ENCODE measurements around the gene REXO4.

DNA sequence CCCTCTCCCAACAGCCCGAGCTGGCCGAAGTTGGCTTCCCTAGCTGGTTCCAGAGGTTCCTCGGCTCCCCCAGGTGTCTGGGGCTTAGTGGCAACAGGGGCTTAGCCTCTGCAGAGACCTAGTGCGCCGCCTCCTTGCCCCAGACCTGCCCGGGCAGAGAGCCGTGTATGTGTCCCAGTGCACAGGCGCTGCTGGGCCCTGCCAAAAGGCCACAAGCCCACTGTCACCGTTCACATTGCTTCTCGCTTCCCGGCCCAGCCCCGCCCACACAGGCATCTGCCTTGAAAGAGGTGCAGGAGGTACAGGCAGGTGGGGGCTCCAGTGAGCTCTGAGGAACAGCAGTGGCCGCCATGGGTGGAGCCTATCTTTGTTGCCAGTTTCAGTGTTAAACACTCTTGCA, 39.4 kb upstream of the REXO4 start:
- TF ChIP-seq RFXANK (CRISPR knock-in tag; IDR thresholded peaks at IDR 0.05) (no peak), ZBTB33 (CRISPR knock-in tag; IDR thresholded peaks at IDR 0.05) (no peak), NR2C2 (CRISPR knock-in tag; IDR thresholded peaks at IDR 0.05; ENCODE audit: borderline replicate concordance) (no peak)
- TF ChIP-seq, protein P1, sequence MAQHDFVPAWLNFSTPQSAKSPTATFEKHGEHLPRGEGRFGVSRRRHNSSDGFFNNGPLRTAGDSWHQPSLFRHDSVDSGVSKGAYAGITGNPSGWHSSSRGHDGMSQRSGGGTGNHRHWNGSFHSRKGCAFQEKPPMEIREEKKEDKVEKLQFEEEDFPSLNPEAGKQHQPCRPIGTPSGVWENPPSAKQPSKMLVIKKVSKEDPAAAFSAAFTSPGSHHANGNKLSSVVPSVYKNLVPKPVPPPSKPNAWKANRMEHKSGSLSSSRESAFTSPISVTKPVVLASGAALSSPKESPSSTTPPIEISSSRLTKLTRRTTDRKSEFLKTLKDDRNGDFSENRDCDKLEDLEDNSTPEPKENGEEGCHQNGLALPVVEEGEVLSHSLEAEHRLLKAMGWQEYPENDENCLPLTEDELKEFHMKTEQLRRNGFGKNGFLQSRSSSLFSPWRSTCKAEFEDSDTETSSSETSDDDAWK (CRISPR knock-in tag; IDR thresholded peaks at IDR 0.05) = no peak
- TF ChIP-seq, protein P2, sequence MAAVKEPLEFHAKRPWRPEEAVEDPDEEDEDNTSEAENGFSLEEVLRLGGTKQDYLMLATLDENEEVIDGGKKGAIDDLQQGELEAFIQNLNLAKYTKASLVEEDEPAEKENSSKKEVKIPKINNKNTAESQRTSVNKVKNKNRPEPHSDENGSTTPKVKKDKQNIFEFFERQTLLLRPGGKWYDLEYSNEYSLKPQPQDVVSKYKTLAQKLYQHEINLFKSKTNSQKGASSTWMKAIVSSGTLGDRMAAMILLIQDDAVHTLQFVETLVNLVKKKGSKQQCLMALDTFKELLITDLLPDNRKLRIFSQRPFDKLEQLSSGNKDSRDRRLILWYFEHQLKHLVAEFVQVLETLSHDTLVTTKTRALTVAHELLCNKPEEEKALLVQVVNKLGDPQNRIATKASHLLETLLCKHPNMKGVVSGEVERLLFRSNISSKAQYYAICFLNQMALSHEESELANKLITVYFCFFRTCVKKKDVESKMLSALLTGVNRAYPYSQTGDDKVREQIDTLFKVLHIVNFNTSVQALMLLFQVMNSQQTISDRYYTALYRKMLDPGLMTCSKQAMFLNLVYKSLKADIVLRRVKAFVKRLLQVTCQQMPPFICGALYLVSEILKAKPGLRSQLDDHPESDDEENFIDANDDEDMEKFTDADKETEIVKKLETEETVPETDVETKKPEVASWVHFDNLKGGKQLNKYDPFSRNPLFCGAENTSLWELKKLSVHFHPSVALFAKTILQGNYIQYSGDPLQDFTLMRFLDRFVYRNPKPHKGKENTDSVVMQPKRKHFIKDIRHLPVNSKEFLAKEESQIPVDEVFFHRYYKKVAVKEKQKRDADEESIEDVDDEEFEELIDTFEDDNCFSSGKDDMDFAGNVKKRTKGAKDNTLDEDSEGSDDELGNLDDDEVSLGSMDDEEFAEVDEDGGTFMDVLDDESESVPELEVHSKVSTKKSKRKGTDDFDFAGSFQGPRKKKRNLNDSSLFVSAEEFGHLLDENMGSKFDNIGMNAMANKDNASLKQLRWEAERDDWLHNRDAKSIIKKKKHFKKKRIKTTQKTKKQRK (IDR thresholded peaks at IDR 0.05; ENCODE audit: low read length) = no peak
